HG03520 (cell line): ENCODE results near the gene NHLRC2.

ENCODE experiments used
- ATAC-seq: cut with Tn5 transposase; IDR thresholded peaks from one replicate; pipeline ENCODE4 v1.9.1; 2021; ENCODE audit warnings: mild to moderate bottlenecking, moderate library complexity; ENCODE audit not compliant: unreplicated experiment

NHLRC2 gene

GRCh38 chr10:113907166-113907565 lies 52.7 kb downstream of the NHLRC2 start:
- ATAC-seq: no peak

GRCh38 chr10:113908236-113908635 lies 53.8 kb downstream of the NHLRC2 start:
- no peak for ATAC-seq

- no peak for ATAC-seq
Observed at GRCh38 chr10:113911113-113911512, 56.7 kb downstream of the NHLRC2 start.

- ATAC-seq: no peak
Observed at GRCh38 chr10:113911839-113912238, 57.4 kb downstream of the NHLRC2 start.

GRCh38 chr10:113912582-113912981 lies 58.1 kb downstream of the NHLRC2 start:
- ATAC-seq: no peak

GRCh38 chr10:113914956-113915355 lies 60.5 kb downstream of the NHLRC2 start:
- ATAC-seq: no peak

- ATAC-seq: no peak
Observed at GRCh38 chr10:113915540-113915939, 61.1 kb downstream of the NHLRC2 start.

GRCh38 chr10:113916053-113916452 lies 61.6 kb downstream of the NHLRC2 start:
- no peak for ATAC-seq

GRCh38 chr10:113917636-113918035 lies 63.2 kb downstream of the NHLRC2 start:
- no peak for ATAC-seq

- ATAC-seq: no peak
Observed at GRCh38 chr10:113920114-113920513, 65.7 kb downstream of the NHLRC2 start.

- ATAC-seq: no peak
Observed at GRCh38 chr10:113920875-113921274, 66.4 kb downstream of the NHLRC2 start.

- ATAC-seq: no peak
Observed at GRCh38 chr10:113921561-113922370, 67.3 kb downstream of the NHLRC2 start.

GRCh38 chr10:113922787-113923570 lies 68.5 kb downstream of the NHLRC2 start:
- no peak for ATAC-seq

GRCh38 chr10:113924186-113924585 lies 69.7 kb downstream of the NHLRC2 start:
- ATAC-seq: no peak

GRCh38 chr10:113924664-113925063 lies 70.2 kb downstream of the NHLRC2 start:
- no peak for ATAC-seq

GRCh38 chr10:113927440-113927839 lies 73.0 kb downstream of the NHLRC2 start:
- ATAC-seq: no peak

- ATAC-seq: no peak
Observed at GRCh38 chr10:113928830-113929229, 74.4 kb downstream of the NHLRC2 start.

GRCh38 chr10:113929522-113929921 lies 75.1 kb downstream of the NHLRC2 start:
- ATAC-seq: no peak

GRCh38 chr10:113930482-113931057 lies 76.1 kb downstream of the NHLRC2 start:
- ATAC-seq: no peak

- no peak for ATAC-seq
Observed at GRCh38 chr10:113932854-113933253, 78.4 kb downstream of the NHLRC2 start.

GRCh38 chr10:113933894-113934532 lies 79.6 kb downstream of the NHLRC2 start:
- ATAC-seq: no peak
